Measurements from ENCODE around the gene ZSCAN22.
"Not testable (repeated sequence)": the region's sequence is repeated elsewhere in the genome, so short reads cannot be mapped to it uniquely, and the experiment has no call there.

The ZSCAN22 gene

GRCh38 chr19:58326914-58327726, at the start of gene ZSCAN22:
Gene ZSCAN22, plus strand, starts transcription at chr19:58326994. Its CDS starts 7,809 bp downstream, at chr19:58334803.
- DNase-seq (ENCODE audit: low read depth in 2 of 2), result peak; percentile 45 to 80

GRCh38 chr19:58277197-58277596, 49.6 kb upstream of the ZSCAN22 start:
- DNase-seq (ENCODE audit: low read depth in 2 of 2), result no peak

GRCh38 chr19:58277748-58278540, 48.9 kb upstream of the ZSCAN22 start:
- no peak for DNase-seq (ENCODE audit: low read depth in 2 of 2)

- DNase-seq (ENCODE audit: low read depth in 2 of 2), result peak; percentile 87 to 89
These were observed 48.2 kb upstream of the ZSCAN22 start, which contains the start of gene ZNF8 for GRCh38 chr19:58278541-58279041. Gene ZNF8, plus strand, starts transcription at chr19:58278955. Its CDS starts 127 bp downstream, at chr19:58279082.

- DNase-seq (ENCODE audit: low read depth in 2 of 2), result peak; percentile 2 to 7
These were observed 47.5 kb upstream of the ZSCAN22 start for GRCh38 chr19:58279042-58279924.

- no peak for DNase-seq (ENCODE audit: low read depth in 2 of 2)
These were observed 46.9 kb upstream of the ZSCAN22 start for GRCh38 chr19:58279925-58280316.

- no peak for DNase-seq (ENCODE audit: low read depth in 2 of 2)
These were observed 42.6 kb upstream of the ZSCAN22 start for GRCh38 chr19:58284199-58284598.

GRCh38 chr19:58291943-58292342, 34.9 kb upstream of the ZSCAN22 start:
- no peak for DNase-seq (ENCODE audit: low read depth in 2 of 2)

- DNase-seq (ENCODE audit: low read depth in 2 of 2), result no peak
These were observed 31.9 kb upstream of the ZSCAN22 start for GRCh38 chr19:58294743-58295374.

GRCh38 chr19:58296104-58296503, 30.7 kb upstream of the ZSCAN22 start:
- no peak for DNase-seq (ENCODE audit: low read depth in 2 of 2)

- no peak for DNase-seq (ENCODE audit: low read depth in 2 of 2)
These were observed 26.2 kb upstream of the ZSCAN22 start for GRCh38 chr19:58300620-58301019.

- DNase-seq (ENCODE audit: low read depth in 2 of 2), result no peak
These were observed 22.5 kb upstream of the ZSCAN22 start for GRCh38 chr19:58304255-58304654.

GRCh38 chr19:58304748-58305064, 22.1 kb upstream of the ZSCAN22 start:
- DNase-seq (ENCODE audit: low read depth in 2 of 2), result no peak

- peak; percentile 71 to 86 for DNase-seq (ENCODE audit: low read depth in 2 of 2)
These were observed 21.5 kb upstream of the ZSCAN22 start, which contains the start of gene ERVK3-1 for GRCh38 chr19:58305065-58305931. Gene ERVK3-1, plus strand, starts transcription at chr19:58305377. Its CDS starts 6,792 bp downstream, at chr19:58312169.

- DNase-seq (ENCODE audit: low read depth in 2 of 2), result no peak
These were observed 20.9 kb upstream of the ZSCAN22 start for GRCh38 chr19:58305932-58306323.

GRCh38 chr19:58307736-58308135, 19.1 kb upstream of the ZSCAN22 start:
- no peak for DNase-seq (ENCODE audit: low read depth in 2 of 2)

- DNase-seq (ENCODE audit: low read depth in 2 of 2), result not testable (repeated sequence)
These were observed 16.1 kb upstream of the ZSCAN22 start for GRCh38 chr19:58310685-58311084.

- no peak for DNase-seq (ENCODE audit: low read depth in 2 of 2)
These were observed 15.4 kb upstream of the ZSCAN22 start for GRCh38 chr19:58311345-58311865.

- no peak for DNase-seq (ENCODE audit: low read depth in 2 of 2)
These were observed 11.2 kb upstream of the ZSCAN22 start for GRCh38 chr19:58315580-58315979.
